HepG2 (cell line): Measurements from ENCODE around the gene PXMP4. TPM values are rescaled to one million over a fixed set of nuclear protein-coding genes. Genes with fewer than 3 reads are reported as not detected.

Experiments
- BCL6 ChIP-seq: IDR thresholded peaks from 2 replicates; pipeline ENCODE4 v1.6.1; 2016; ENCODE audit warnings: missing genetic modification reagents, missing compliant biosample characterization
- GMEB2 ChIP-seq: IDR thresholded peaks from 2 replicates; pipeline ENCODE4 v1.6.1; 2016; ENCODE audit warnings: missing biosample characterization, missing genetic modification reagents, low read depth
- NONO ChIP-seq, 2 experiments: fragments of 450-650 bp in 1 of 2; sonication (generic) in 1 of 2; formaldehyde crosslinking in 1 of 2; IDR thresholded peaks in 1 of 2; conservative IDR thresholded peaks in 1 of 2; 2 replicates each; pipeline versions ENCODE4 v1.6.1 to v1.8.0; 2017 to 2022; ENCODE audit warnings: mild to moderate bottlenecking in 1 of 2, missing genetic modification reagents in 1 of 2, moderate library complexity in 1 of 2
- POLR2A ChIP-seq, 2 experiments: IDR thresholded peaks; 2 replicates each; pipeline ENCODE4 v1.6.1; 2011; ENCODE audit warnings: low read depth in 2 of 2, low read length in 2 of 2, mild to moderate bottlenecking in 1 of 2, moderate library complexity in 1 of 2; ENCODE audit not compliant: insufficient read depth in 1 of 2
- REL ChIP-seq: sonication (generic); formaldehyde crosslinking; conservative IDR thresholded peaks from 2 replicates; pipeline ENCODE4 v1.8.0; 2022; ENCODE audit warnings: mild to moderate bottlenecking, missing genetic modification reagents, moderate library complexity
- TP53 ChIP-seq: sonication (generic); formaldehyde crosslinking; conservative IDR thresholded peaks from 2 replicates; pipeline ENCODE4 v1.4.0; 2020; ENCODE audit warnings: missing genetic modification reagents
- U2AF2 ChIP-seq: fragments of 200-400 bp; formaldehyde crosslinking; IDR thresholded peaks from 2 replicates; pipeline ENCODE4 v1.6.1; 2017; ENCODE audit warnings: low read depth, mild to moderate bottlenecking, low read length
- ZMYM2 ChIP-seq: sonication (generic); formaldehyde crosslinking; IDR thresholded peaks from 2 replicates; pipeline ENCODE4 v1.8.0; 2022; ENCODE audit warnings: mild to moderate bottlenecking, missing genetic modification reagents
- ZNF329 ChIP-seq: sonication (generic); formaldehyde crosslinking; IDR thresholded peaks from 2 replicates; pipeline ENCODE4 v1.9.0; 2021; ENCODE audit warnings: low read depth, mild to moderate bottlenecking, missing genetic modification reagents
- ZXDC ChIP-seq: sonication (generic); formaldehyde crosslinking; IDR thresholded peaks from 2 replicates; pipeline ENCODE4 v1.5.0; 2020; ENCODE audit warnings: mild to moderate bottlenecking, missing genetic modification reagents
- polyA plus RNA-seq, 8 experiments: library from polyadenylated mRNA; depleted of rRNA in 3 of 8; stranded (reverse) in 7 of 8; unstranded in 1 of 8; fragments of >200 nt; fragmentation: Illumina TruSeq in 4 of 8; extraction: Trizol in 4 of 8; gene quantifications; 2 replicates each; pipeline versions ENCODE4 v1.2.1 to v1.2.3, GENCODE V29; 2011 to 2016; ENCODE audit warnings: low read depth in 4 of 8, missing spikeins in 1 of 8, mixed read lengths in 1 of 8; ENCODE audit not compliant: insufficient read depth in 1 of 8
- total RNA-seq, 5 experiments: library from RNA; depleted of rRNA; stranded (reverse); fragments of >200 nt; fragmentation: Illumina TruSeq; extraction: Trizol; gene quantifications; 2 replicates each; pipeline ENCODE4 v1.2.3, GENCODE V29; 2016; ENCODE audit warnings: low read depth in 1 of 5
- TF ChIP-seq, protein P1 (sequence below): sonication (generic); formaldehyde crosslinking; IDR thresholded peaks from 2 replicates; pipeline ENCODE4 v1.5.0; 2020; ENCODE audit warnings: mild to moderate bottlenecking, missing genetic modification reagents, borderline replicate concordance
- TF ChIP-seq, protein P2 (sequence below): IDR thresholded peaks from 2 replicates; pipeline ENCODE4 v1.6.1; 2016; ENCODE audit warnings: low read depth, missing genetic modification reagents, missing compliant biosample characterization

Gene PXMP4
- total and polyA plus RNA-seq, 2 of the 13 experiments (the other 11 are each of a cell fraction or from before 2014, with no cell fraction given): not detected

- TF ChIP-seq ZXDC (CRISPR knock-in tag): no peak
- peak; percentile 67; the same call in 1 of the 2 replicates for TF ChIP-seq REL
- no peak for TF ChIP-seq U2AF2
- TF ChIP-seq, protein P1, sequence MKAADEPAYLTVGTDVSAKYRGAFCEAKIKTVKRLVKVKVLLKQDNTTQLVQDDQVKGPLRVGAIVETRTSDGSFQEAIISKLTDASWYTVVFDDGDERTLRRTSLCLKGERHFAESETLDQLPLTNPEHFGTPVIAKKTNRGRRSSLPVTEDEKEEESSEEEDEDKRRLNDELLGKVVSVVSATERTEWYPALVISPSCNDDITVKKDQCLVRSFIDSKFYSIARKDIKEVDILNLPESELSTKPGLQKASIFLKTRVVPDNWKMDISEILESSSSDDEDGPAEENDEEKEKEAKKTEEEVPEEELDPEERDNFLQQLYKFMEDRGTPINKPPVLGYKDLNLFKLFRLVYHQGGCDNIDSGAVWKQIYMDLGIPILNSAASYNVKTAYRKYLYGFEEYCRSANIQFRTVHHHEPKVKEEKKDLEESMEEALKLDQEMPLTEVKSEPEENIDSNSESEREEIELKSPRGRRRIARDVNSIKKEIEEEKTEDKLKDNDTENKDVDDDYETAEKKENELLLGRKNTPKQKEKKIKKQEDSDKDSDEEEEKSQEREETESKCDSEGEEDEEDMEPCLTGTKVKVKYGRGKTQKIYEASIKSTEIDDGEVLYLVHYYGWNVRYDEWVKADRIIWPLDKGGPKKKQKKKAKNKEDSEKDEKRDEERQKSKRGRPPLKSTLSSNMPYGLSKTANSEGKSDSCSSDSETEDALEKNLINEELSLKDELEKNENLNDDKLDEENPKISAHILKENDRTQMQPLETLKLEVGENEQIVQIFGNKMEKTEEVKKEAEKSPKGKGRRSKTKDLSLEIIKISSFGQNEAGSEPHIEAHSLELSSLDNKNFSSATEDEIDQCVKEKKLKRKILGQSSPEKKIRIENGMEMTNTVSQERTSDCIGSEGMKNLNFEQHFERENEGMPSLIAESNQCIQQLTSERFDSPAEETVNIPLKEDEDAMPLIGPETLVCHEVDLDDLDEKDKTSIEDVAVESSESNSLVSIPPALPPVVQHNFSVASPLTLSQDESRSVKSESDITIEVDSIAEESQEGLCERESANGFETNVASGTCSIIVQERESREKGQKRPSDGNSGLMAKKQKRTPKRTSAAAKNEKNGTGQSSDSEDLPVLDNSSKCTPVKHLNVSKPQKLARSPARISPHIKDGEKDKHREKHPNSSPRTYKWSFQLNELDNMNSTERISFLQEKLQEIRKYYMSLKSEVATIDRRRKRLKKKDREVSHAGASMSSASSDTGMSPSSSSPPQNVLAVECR: 0 out of 2 replicates have a peak, but pooled peaks have one; percentile 37
- TF ChIP-seq ZNF329 (CRISPR knock-in tag): no peak
- TF ChIP-seq POLR2A (IDR thresholded peaks at IDR 0.05; ENCODE audit: insufficient read depth in 1 of 2, low read depth in 2 of 2, low read length in 2 of 2): peak in 1 of 2 experiments; percentile 49; a peak in 1 of 4 replicates
- TF ChIP-seq, protein P2, sequence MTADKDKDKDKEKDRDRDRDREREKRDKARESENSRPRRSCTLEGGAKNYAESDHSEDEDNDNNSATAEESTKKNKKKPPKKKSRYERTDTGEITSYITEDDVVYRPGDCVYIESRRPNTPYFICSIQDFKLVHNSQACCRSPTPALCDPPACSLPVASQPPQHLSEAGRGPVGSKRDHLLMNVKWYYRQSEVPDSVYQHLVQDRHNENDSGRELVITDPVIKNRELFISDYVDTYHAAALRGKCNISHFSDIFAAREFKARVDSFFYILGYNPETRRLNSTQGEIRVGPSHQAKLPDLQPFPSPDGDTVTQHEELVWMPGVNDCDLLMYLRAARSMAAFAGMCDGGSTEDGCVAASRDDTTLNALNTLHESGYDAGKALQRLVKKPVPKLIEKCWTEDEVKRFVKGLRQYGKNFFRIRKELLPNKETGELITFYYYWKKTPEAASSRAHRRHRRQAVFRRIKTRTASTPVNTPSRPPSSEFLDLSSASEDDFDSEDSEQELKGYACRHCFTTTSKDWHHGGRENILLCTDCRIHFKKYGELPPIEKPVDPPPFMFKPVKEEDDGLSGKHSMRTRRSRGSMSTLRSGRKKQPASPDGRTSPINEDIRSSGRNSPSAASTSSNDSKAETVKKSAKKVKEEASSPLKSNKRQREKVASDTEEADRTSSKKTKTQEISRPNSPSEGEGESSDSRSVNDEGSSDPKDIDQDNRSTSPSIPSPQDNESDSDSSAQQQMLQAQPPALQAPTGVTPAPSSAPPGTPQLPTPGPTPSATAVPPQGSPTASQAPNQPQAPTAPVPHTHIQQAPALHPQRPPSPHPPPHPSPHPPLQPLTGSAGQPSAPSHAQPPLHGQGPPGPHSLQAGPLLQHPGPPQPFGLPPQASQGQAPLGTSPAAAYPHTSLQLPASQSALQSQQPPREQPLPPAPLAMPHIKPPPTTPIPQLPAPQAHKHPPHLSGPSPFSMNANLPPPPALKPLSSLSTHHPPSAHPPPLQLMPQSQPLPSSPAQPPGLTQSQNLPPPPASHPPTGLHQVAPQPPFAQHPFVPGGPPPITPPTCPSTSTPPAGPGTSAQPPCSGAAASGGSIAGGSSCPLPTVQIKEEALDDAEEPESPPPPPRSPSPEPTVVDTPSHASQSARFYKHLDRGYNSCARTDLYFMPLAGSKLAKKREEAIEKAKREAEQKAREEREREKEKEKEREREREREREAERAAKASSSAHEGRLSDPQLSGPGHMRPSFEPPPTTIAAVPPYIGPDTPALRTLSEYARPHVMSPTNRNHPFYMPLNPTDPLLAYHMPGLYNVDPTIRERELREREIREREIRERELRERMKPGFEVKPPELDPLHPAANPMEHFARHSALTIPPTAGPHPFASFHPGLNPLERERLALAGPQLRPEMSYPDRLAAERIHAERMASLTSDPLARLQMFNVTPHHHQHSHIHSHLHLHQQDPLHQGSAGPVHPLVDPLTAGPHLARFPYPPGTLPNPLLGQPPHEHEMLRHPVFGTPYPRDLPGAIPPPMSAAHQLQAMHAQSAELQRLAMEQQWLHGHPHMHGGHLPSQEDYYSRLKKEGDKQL: no peak
- no peak for TF ChIP-seq GMEB2 (CRISPR knock-in tag)
- no peak for TF ChIP-seq NONO (IDR thresholded peaks at IDR 0.05)
- peak; percentile 72; the same call in 1 of the 2 replicates for TF ChIP-seq NONO (CRISPR knock-in tag; conservative IDR thresholded peaks at IDR 0.05)
- TF ChIP-seq BCL6 (CRISPR knock-in tag): peak; percentile 72
- peak; percentile 70; the same call in 1 of the 2 replicates for TF ChIP-seq ZMYM2 (CRISPR knock-in tag)
- TF ChIP-seq TP53: no peak
Observed at GRCh38 chr20:33733654-33734576, 13.8 kb upstream of the PXMP4 start (continued).
